DND-41 (cell line): ENCODE results near the gene FBXO28.

Experiments used
- ATAC-seq: fragments of 200-7000 bp; cut with Tn5 transposase; 3 replicates; pipeline ENCODE4 v1.9.1; 2021; ENCODE audit warnings: low read depth; ENCODE audit not compliant: insufficient read depth
- DNase-seq: peaks from one replicate; pipeline ENCODE4 v3.0.0-alpha.2; 2020
- H2AFZ ChIP-seq: 2 replicates; pipeline ENCODE4 v1.6.0; 2012; ENCODE audit warnings: low read depth, low read length
- H3K27ac ChIP-seq: 2 replicates; pipeline ENCODE4 v1.5.1; 2012; ENCODE audit warnings: low read length, inconsistent platforms
- H3K27me3 ChIP-seq: fragments of 200-600 bp; sonication (generic); 2 replicates; pipeline ENCODE4 v1.6.0; 2012; ENCODE audit warnings: low read length, mild to moderate bottlenecking, inconsistent platforms; ENCODE audit not compliant: insufficient read depth, poor library complexity
- H3K36me3 ChIP-seq: 2 replicates; pipeline ENCODE4 v1.5.1; 2012; ENCODE audit warnings: low read length, inconsistent platforms; ENCODE audit not compliant: insufficient read depth
- H3K4me1 ChIP-seq: 2 replicates; pipeline ENCODE4 v1.5.1; 2012; ENCODE audit warnings: mild to moderate bottlenecking, low read length; ENCODE audit not compliant: insufficient read depth
- H3K4me2 ChIP-seq: 2 replicates; pipeline ENCODE4 v1.6.0; 2012; ENCODE audit warnings: mild to moderate bottlenecking, moderate library complexity, low read length, inconsistent platforms; ENCODE audit not compliant: insufficient read depth
- H3K4me3 ChIP-seq, 2 experiments: fragments of 200-600 bp in 1 of 2; shearing (Covaris generic) in 1 of 2; 2 replicates each; pipeline ENCODE4 v1.5.1; 2012 to 2016; ENCODE audit warnings: inconsistent platforms in 2 of 2, low read length in 2 of 2, mild to moderate bottlenecking in 2 of 2, low read depth in 1 of 2, moderate library complexity in 1 of 2
- H3K79me2 ChIP-seq: 2 replicates; pipeline ENCODE4 v1.6.0; 2012; ENCODE audit warnings: low read length, inconsistent platforms; ENCODE audit not compliant: insufficient read depth
- H3K9ac ChIP-seq: 2 replicates; pipeline ENCODE4 v1.6.0; 2012; ENCODE audit warnings: low read depth, mild to moderate bottlenecking, inconsistent platforms, low read length, moderate library complexity
- H3K9me3 ChIP-seq: 2 replicates; pipeline ENCODE4 v1.5.1; 2012; ENCODE audit warnings: low read length, moderate library complexity, mild to moderate bottlenecking, inconsistent platforms; ENCODE audit not compliant: insufficient read depth, severe bottlenecking
- H4K20me1 ChIP-seq: 2 replicates; pipeline ENCODE4 v1.6.0; 2012; ENCODE audit warnings: low read length; ENCODE audit not compliant: insufficient read depth
- EZH2 ChIP-seq: IDR thresholded peaks from 3 replicates; pipeline ENCODE4 v1.6.1; 2012; ENCODE audit warnings: borderline replicate concordance, low read depth, mild to moderate bottlenecking, moderate library complexity, low read length, inconsistent platforms; ENCODE audit not compliant: severe bottlenecking
- TF ChIP-seq, protein P1 (sequence below): IDR thresholded peaks from 2 replicates; pipeline ENCODE4 v1.5.1; 2012; ENCODE audit warnings: borderline replicate concordance, low read length, moderate library complexity, mild to moderate bottlenecking; ENCODE audit not compliant: poor library complexity, severe bottlenecking; ENCODE audit errors: extremely low read depth

The FBXO28 gene

GRCh38 chr1:224084867-224085266, 29.0 kb upstream of the FBXO28 start:
- TF ChIP-seq EZH2, result no peak
- TF ChIP-seq, protein P1, sequence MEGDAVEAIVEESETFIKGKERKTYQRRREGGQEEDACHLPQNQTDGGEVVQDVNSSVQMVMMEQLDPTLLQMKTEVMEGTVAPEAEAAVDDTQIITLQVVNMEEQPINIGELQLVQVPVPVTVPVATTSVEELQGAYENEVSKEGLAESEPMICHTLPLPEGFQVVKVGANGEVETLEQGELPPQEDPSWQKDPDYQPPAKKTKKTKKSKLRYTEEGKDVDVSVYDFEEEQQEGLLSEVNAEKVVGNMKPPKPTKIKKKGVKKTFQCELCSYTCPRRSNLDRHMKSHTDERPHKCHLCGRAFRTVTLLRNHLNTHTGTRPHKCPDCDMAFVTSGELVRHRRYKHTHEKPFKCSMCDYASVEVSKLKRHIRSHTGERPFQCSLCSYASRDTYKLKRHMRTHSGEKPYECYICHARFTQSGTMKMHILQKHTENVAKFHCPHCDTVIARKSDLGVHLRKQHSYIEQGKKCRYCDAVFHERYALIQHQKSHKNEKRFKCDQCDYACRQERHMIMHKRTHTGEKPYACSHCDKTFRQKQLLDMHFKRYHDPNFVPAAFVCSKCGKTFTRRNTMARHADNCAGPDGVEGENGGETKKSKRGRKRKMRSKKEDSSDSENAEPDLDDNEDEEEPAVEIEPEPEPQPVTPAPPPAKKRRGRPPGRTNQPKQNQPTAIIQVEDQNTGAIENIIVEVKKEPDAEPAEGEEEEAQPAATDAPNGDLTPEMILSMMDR, result no peak

GRCh38 chr1:224085421-224086108, 28.3 kb upstream of the FBXO28 start:
- DNase-seq (no peak), ATAC-seq (no peak)
- H3K4me3 ChIP-seq, result no peak overlapping the region
- H3K4me2 ChIP-seq, result no peak overlapping the region
- no peak overlapping the region for H3K9ac ChIP-seq
- no peak overlapping the region for H3K27ac ChIP-seq
- H3K4me1 ChIP-seq, result no peaks in the 10 kb centered on the region
- no peaks in the 10 kb centered on the region for H3K79me2 ChIP-seq
- peaks cover 16% of the 10 kb centered on the region for H3K27me3 ChIP-seq
- H3K36me3 ChIP-seq, result no peaks in the 10 kb centered on the region
- H2AFZ ChIP-seq, result no peak overlapping the region
- H4K20me1 ChIP-seq, result no peaks in the 10 kb centered on the region
- H3K9me3 ChIP-seq, result no peaks in the 10 kb centered on the region
- no peak for TF ChIP-seq EZH2
- TF ChIP-seq, protein P1, result no peak

More at GRCh38 chr1:224084867-224085266, 29.0 kb upstream of the FBXO28 start:
- H3K27ac ChIP-seq, result no peak overlapping the region
- H3K4me1 ChIP-seq, result no peaks in the 10 kb centered on the region
- H4K20me1 ChIP-seq, result no peaks in the 10 kb centered on the region
- no peak overlapping the region for H2AFZ ChIP-seq
- no peak overlapping the region for H3K4me2 ChIP-seq
- no peaks in the 10 kb centered on the region for H3K9me3 ChIP-seq
- no peaks in the 10 kb centered on the region for H3K36me3 ChIP-seq
- no peaks in the 10 kb centered on the region for H3K79me2 ChIP-seq
- ATAC-seq (no peak), DNase-seq (no peak)
- H3K9ac ChIP-seq, result no peak overlapping the region
- H3K4me3 ChIP-seq, result no peak overlapping the region
- peaks cover 18% of the 10 kb centered on the region for H3K27me3 ChIP-seq

DNA sequence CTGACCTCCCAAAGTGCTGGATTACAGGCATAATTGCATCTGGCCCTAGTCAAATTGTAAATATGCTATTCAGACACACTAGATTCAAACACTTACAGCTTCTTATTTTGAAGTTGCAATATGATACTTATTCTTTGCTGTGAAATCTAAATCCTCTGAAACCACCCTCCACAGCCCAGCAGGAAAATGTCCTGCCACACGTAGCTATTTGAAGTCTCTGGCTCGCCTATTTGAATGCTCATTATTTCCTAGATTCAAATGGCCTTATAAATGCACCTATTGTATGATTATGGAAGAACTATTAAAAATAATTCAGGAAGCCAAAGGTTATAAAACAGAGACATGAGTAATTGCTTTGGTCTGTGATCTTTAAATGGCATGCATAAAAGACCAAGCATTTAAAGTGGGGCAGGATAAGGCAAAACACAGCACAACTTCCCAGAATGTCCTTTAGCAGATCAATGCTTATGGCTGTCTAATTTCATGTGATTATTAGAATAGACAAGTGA, 26.6 kb upstream of the FBXO28 start:
- no peak overlapping the region for H3K4me2 ChIP-seq
- H3K4me3 ChIP-seq, result no peak overlapping the region
- TF ChIP-seq, protein P1, result no peak
- TF ChIP-seq EZH2, result no peak
- H3K9me3 ChIP-seq, result no peaks in the 10 kb centered on the region
- no peak overlapping the region for H2AFZ ChIP-seq
- ATAC-seq, result no peak
- H3K4me1 ChIP-seq, result no peaks in the 10 kb centered on the region
- H3K27ac ChIP-seq, result no peak overlapping the region
- peaks cover 11% of the 10 kb centered on the region for H3K27me3 ChIP-seq
- H3K36me3 ChIP-seq, result no peaks in the 10 kb centered on the region
- H4K20me1 ChIP-seq, result no peaks in the 10 kb centered on the region
- DNase-seq, result no peak
- H3K9ac ChIP-seq, result no peak overlapping the region
- H3K79me2 ChIP-seq, result no peaks in the 10 kb centered on the region
